Measurements from ENCODE around the gene FGF3. TPM values are rescaled to one million over a fixed set of nuclear protein-coding genes. Genes with fewer than 3 reads are reported as not detected.

FGF3 gene
- not detected in 2 replicates for total RNA-seq

GRCh38 chr11:69818603-69819441, at the start of gene FGF3:
FGF3 (minus strand) TSS chr11:69819416; CDS start chr11:69818933, 483 bp downstream.

GRCh38 chr11:69775163-69775755, 44.0 kb downstream of the FGF3 start, which contains the start of gene FGF4:
FGF4 (minus strand) TSS chr11:69775341; CDS start chr11:69775084, 257 bp downstream.

Other genes with a start within 250 kb of the FGF3 start
- 59.7 and 122 TPM in 2 replicates for gene CCND1, start 178.3 kb downstream of the FGF3 start, total RNA-seq
- gene LTO1, start 144.1 kb downstream of the FGF3 start, total RNA-seq: 11.9 and 14.4 TPM in 2 replicates
- gene FGF19, start 115.4 kb downstream of the FGF3 start, total RNA-seq: 0.15 and 0.16 TPM in 2 replicates
- not detected in 2 replicates for gene FGF4, start 44.1 kb downstream of the FGF3 start, total RNA-seq

Data from hair follicular keratinocyte (primary cell).